HepG2 (cell line): ENCODE data around the gene MGAT2. TPM values are rescaled to one million over a fixed set of nuclear protein-coding genes. Genes with fewer than 3 reads are reported as not detected.

Source experiments
- CENPBD1 ChIP-seq: sonication (generic); formaldehyde crosslinking; IDR thresholded peaks from 2 replicates; pipeline ENCODE4 v1.8.0; 2022; ENCODE audit warnings: missing genetic modification reagents, low read depth, mild to moderate bottlenecking, borderline replicate concordance
- E2F5 ChIP-seq: sonication (generic); formaldehyde crosslinking; conservative IDR thresholded peaks from 2 replicates; pipeline ENCODE4 v1.4.0; 2020; ENCODE audit warnings: missing genetic modification reagents
- HNRNPUL1 ChIP-seq: fragments of 200-400 bp; formaldehyde crosslinking; IDR thresholded peaks from 2 replicates; pipeline ENCODE4 v1.6.1; 2017; ENCODE audit warnings: low read depth, mild to moderate bottlenecking, low read length, moderate library complexity
- KDM3A ChIP-seq: IDR thresholded peaks from 2 replicates; pipeline ENCODE4 v1.6.1; 2018; ENCODE audit warnings: low read depth, missing compliant biosample characterization
- KMT2B ChIP-seq: IDR thresholded peaks from 2 replicates; pipeline ENCODE4 v1.6.1; 2016; ENCODE audit warnings: missing genetic modification reagents, missing compliant biosample characterization
- LCORL ChIP-seq, 2 experiments: fragments of 450-650 bp in 1 of 2; sonication (generic) in 1 of 2; formaldehyde crosslinking in 1 of 2; IDR thresholded peaks; 2 replicates each; pipeline versions ENCODE4 v1.5.0 to v1.6.1; 2017 to 2020; ENCODE audit warnings: antibody characterized with exemption in 1 of 2, missing genetic modification reagents in 1 of 2
- NCOA2 ChIP-seq: sonication (generic); formaldehyde crosslinking; IDR thresholded peaks from 2 replicates; pipeline ENCODE4 v1.8.0; 2022; ENCODE audit warnings: inconsistent platforms
- NR2C2 ChIP-seq: sonication (generic); formaldehyde crosslinking; IDR thresholded peaks from 2 replicates; pipeline ENCODE4 v1.4.0; 2020; ENCODE audit warnings: missing genetic modification reagents, mild to moderate bottlenecking, moderate library complexity, borderline replicate concordance
- PHF5A ChIP-seq: IDR thresholded peaks from one replicate; pipeline ENCODE4 v1.6.1; 2018; ENCODE audit warnings: low read depth, missing genetic modification reagents; ENCODE audit not compliant: unreplicated experiment
- PITX1 ChIP-seq: sonication (generic); formaldehyde crosslinking; IDR thresholded peaks from 2 replicates; pipeline ENCODE4 v1.5.1; 2020; ENCODE audit warnings: mild to moderate bottlenecking, missing genetic modification reagents
- SMAD3 ChIP-seq: sonication (generic); formaldehyde crosslinking; IDR thresholded peaks from 2 replicates; pipeline ENCODE4 v1.4.0; 2020; ENCODE audit warnings: missing genetic modification reagents
- ZFP37 ChIP-seq: sonication (generic); formaldehyde crosslinking; IDR thresholded peaks from 2 replicates; pipeline ENCODE4 v1.4.0; 2020; ENCODE audit warnings: missing genetic modification reagents, borderline replicate concordance
- ZFP62 ChIP-seq: sonication (generic); formaldehyde crosslinking; IDR thresholded peaks from 2 replicates; pipeline ENCODE4 v1.4.0; 2020; ENCODE audit warnings: missing genetic modification reagents
- ZFP90 ChIP-seq: sonication (generic); formaldehyde crosslinking; IDR thresholded peaks from 2 replicates; pipeline ENCODE4 v1.8.0; 2022; ENCODE audit warnings: missing genetic modification reagents, mild to moderate bottlenecking, inconsistent platforms, borderline replicate concordance
- ZNF276 ChIP-seq: sonication (generic); formaldehyde crosslinking; IDR thresholded peaks from 2 replicates; pipeline ENCODE4 v1.4.0; 2020; ENCODE audit warnings: mild to moderate bottlenecking, low read depth, missing genetic modification reagents
- ZNF451 ChIP-seq: sonication (generic); formaldehyde crosslinking; IDR thresholded peaks from 2 replicates; pipeline ENCODE4 v1.5.0; 2020; ENCODE audit warnings: mild to moderate bottlenecking, missing genetic modification reagents
- ZNF503 ChIP-seq: sonication (generic); formaldehyde crosslinking; IDR thresholded peaks from 2 replicates; pipeline ENCODE4 v1.4.0; 2020; ENCODE audit warnings: missing genetic modification reagents
- ZNF512B ChIP-seq: sonication (generic); formaldehyde crosslinking; IDR thresholded peaks from 2 replicates; pipeline ENCODE4 v1.5.1; 2020; ENCODE audit warnings: missing genetic modification reagents, mild to moderate bottlenecking, borderline replicate concordance
- ZNF546 ChIP-seq: sonication (generic); formaldehyde crosslinking; conservative IDR thresholded peaks from 2 replicates; pipeline ENCODE4 v1.8.1; 2023; ENCODE audit warnings: mild to moderate bottlenecking, missing genetic modification reagents
- ZNF660 ChIP-seq: sonication (generic); formaldehyde crosslinking; IDR thresholded peaks from 2 replicates; pipeline ENCODE4 v1.5.1; 2020; ENCODE audit warnings: mild to moderate bottlenecking, low read depth, missing genetic modification reagents, borderline replicate concordance
- polyA plus RNA-seq, 8 experiments: library from polyadenylated mRNA; depleted of rRNA in 3 of 8; stranded (reverse) in 7 of 8; unstranded in 1 of 8; fragments of >200 nt; fragmentation: Illumina TruSeq in 4 of 8; extraction: Trizol in 4 of 8; gene quantifications; 2 replicates each; pipeline versions ENCODE4 v1.2.1 to v1.2.3, GENCODE V29; 2011 to 2016; ENCODE audit warnings: low read depth in 4 of 8, missing spikeins in 1 of 8, mixed read lengths in 1 of 8; ENCODE audit not compliant: insufficient read depth in 1 of 8
- total RNA-seq, 5 experiments: library from RNA; depleted of rRNA; stranded (reverse); fragments of >200 nt; fragmentation: Illumina TruSeq; extraction: Trizol; gene quantifications; 2 replicates each; pipeline ENCODE4 v1.2.3, GENCODE V29; 2016; ENCODE audit warnings: low read depth in 1 of 5

The MGAT2 gene
- total and polyA plus RNA-seq, 2 of the 13 experiments (the other 11 are each of a cell fraction or from before 2014, with no cell fraction given), result 12.9 to 51.9 TPM

- peak; percentile 86; the same call in 1 of the 2 replicates for TF ChIP-seq ZNF512B
- no peak; the same call in 1 of the 2 replicates for TF ChIP-seq ZNF451 (CRISPR knock-in tag)
- TF ChIP-seq ZNF503, result 0 out of 2 replicates have a peak, but pooled peaks have one; percentile 29
- 0 out of 2 replicates have a peak, but pooled peaks have one; percentile 59 for TF ChIP-seq PITX1 (CRISPR knock-in tag)
- no peak for TF ChIP-seq CENPBD1 (CRISPR knock-in tag)
- TF ChIP-seq ZNF546 (CRISPR knock-in tag), result no peak
- peak; percentile 40; the same call in 1 of the 2 replicates for TF ChIP-seq NCOA2
- peak; percentile 94 for TF ChIP-seq KMT2B (CRISPR knock-in tag)
- TF ChIP-seq ZFP37 (CRISPR knock-in tag), result peak; percentile 63; the same call in 1 of the 2 replicates
- TF ChIP-seq KDM3A (CRISPR knock-in tag), result peak; percentile 91; the same call in 1 of the 2 replicates
- no peak for TF ChIP-seq ZFP62 (CRISPR knock-in tag)
- 0 out of 2 replicates have a peak, but pooled peaks have one; percentile 45 for TF ChIP-seq NR2C2 (CRISPR knock-in tag)
- TF ChIP-seq E2F5 (CRISPR knock-in tag), result peak; percentile 99
- no peak for TF ChIP-seq HNRNPUL1
- TF ChIP-seq SMAD3, result peak; percentile 74
- TF ChIP-seq ZNF276 (CRISPR knock-in tag), result no peak
- TF ChIP-seq ZFP90, result peak; percentile 97
- no peak for TF ChIP-seq PHF5A (CRISPR knock-in tag)
- no peak for TF ChIP-seq LCORL (IDR thresholded peaks at IDR 0.05)
- TF ChIP-seq LCORL (CRISPR knock-in tag; IDR thresholded peaks at IDR 0.05), result no peak; the same call in 1 of the 2 replicates
- TF ChIP-seq ZNF660 (CRISPR knock-in tag), result no peak
Observed at GRCh38 chr14:49598485-49599300, 21.9 kb upstream of the MGAT2 start, which contains the start of gene LRR1 (continued).
